ENCODE data around the gene ARL16. TPM values are rescaled to one million over a fixed set of nuclear protein-coding genes. Genes with fewer than 3 reads are reported as not detected.

Gene ARL16
- polyA plus RNA-seq, 1 experiment = 44.7 TPM

DNA sequence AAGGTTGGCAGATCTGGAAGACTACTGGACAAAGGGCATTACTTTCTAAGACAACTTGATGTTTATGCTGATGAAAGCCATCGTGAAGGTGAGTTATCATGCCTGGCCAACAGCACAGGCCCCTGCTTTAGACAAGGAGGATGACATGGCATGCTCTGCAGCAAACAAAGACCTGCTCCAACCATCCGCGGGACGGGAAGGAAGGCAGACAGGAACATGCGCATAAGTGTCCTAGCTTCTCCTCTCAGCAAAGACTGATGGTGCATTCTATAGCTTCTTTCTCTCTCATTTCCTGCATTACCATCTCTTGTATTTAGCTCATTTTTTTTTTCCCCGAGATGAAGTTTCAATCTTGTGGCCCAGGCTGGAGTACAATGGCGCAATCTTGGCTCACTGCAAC lies 52.1 kb downstream of the ARL16 start:
- TF ChIP-seq, protein P1, sequence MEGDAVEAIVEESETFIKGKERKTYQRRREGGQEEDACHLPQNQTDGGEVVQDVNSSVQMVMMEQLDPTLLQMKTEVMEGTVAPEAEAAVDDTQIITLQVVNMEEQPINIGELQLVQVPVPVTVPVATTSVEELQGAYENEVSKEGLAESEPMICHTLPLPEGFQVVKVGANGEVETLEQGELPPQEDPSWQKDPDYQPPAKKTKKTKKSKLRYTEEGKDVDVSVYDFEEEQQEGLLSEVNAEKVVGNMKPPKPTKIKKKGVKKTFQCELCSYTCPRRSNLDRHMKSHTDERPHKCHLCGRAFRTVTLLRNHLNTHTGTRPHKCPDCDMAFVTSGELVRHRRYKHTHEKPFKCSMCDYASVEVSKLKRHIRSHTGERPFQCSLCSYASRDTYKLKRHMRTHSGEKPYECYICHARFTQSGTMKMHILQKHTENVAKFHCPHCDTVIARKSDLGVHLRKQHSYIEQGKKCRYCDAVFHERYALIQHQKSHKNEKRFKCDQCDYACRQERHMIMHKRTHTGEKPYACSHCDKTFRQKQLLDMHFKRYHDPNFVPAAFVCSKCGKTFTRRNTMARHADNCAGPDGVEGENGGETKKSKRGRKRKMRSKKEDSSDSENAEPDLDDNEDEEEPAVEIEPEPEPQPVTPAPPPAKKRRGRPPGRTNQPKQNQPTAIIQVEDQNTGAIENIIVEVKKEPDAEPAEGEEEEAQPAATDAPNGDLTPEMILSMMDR (IDR thresholded peaks at IDR 0.05; ENCODE audit: low read depth, low read length) = no peak
- ChIA-PET CTCF (interaction anchor here (1.5 kb wide), 1 partner anchor 30 kb away, joined by 6 read pairs; no protein-coding TSS in a partner anchor), POLR2A (interaction anchor here (0.6 to 0.8 kb wide), 2 partner anchors 29 to 141 kb away, joined by 3 to 11 read pairs; no protein-coding TSS in a partner anchor)

More for the DNA sequence above, 52.1 kb downstream of the ARL16 start:
- no peaks in the 10 kb centered on the region for H3K9me3 ChIP-seq (ENCODE audit: control insufficient read depth, insufficient read depth, low read length)
- no peak overlapping the region for H3K27ac ChIP-seq (ENCODE audit: low read depth, low read length)
- H3K4me3 ChIP-seq (ENCODE audit: low read depth, low read length) = no peak overlapping the region
- H3K27me3 ChIP-seq (ENCODE audit: control insufficient read depth, insufficient read depth, low read length) = no peaks in the 10 kb centered on the region
- no peak for DNase-seq (ENCODE audit: low read depth, low spot score)

Small RNAs within 50 kb of the gene (small RNA-seq; reads per million reads assigned to genes)
- not detected for gene MIR6786 (ENCODE audit: insufficient read length, low read depth)

Other genes with a start within 250 kb of the ARL16 start
- 2,721 and 3,607 TPM in 2 replicates for gene ACTG1, start 171.0 kb downstream of the ARL16 start, polyA plus RNA-seq (2011; rRNA removed)
- gene FSCN2, start 155.4 kb downstream of the ARL16 start, polyA plus RNA-seq (2011; rRNA removed) = 0.26 and 0.41 TPM in 2 replicates
- 5.3 and 8.3 TPM in 2 replicates for gene FAAP100, start 131.4 kb downstream of the ARL16 start, polyA plus RNA-seq (2011; rRNA removed)
- gene NPLOC4, start 46.7 kb downstream of the ARL16 start, polyA plus RNA-seq (2011; rRNA removed) = 66.5 and 77.1 TPM in 2 replicates
- 0.92 and 0.98 TPM in 2 replicates for gene TSPAN10, start 46.6 kb downstream of the ARL16 start, polyA plus RNA-seq (2011; rRNA removed)
- gene PDE6G, start 27.3 kb downstream of the ARL16 start, polyA plus RNA-seq (2011; rRNA removed) = 0.51 and 1.0 TPM in 2 replicates
- 13.4 and 17.0 TPM in 2 replicates for gene OXLD1, start 17.2 kb downstream of the ARL16 start, polyA plus RNA-seq (2011; rRNA removed)
- 10.7 and 10.9 TPM in 2 replicates for gene CCDC137, start 17.1 kb downstream of the ARL16 start, polyA plus RNA-seq (2011; rRNA removed)
- 71.5 and 83.0 TPM in 2 replicates for gene HGS, start 214 bp upstream of the ARL16 start, polyA plus RNA-seq (2011; rRNA removed)
- gene MRPL12, start 19.6 kb upstream of the ARL16 start, polyA plus RNA-seq (2011; rRNA removed) = 52.1 and 69.2 TPM in 2 replicates
- 3.3 and 4.1 TPM in 2 replicates for gene SLC25A10, start 28.5 kb upstream of the ARL16 start, polyA plus RNA-seq (2011; rRNA removed)
- not detected in 2 replicates for gene GCGR, start 120.4 kb upstream of the ARL16 start, polyA plus RNA-seq (2011; rRNA removed)
- 63.2 and 88.2 TPM in 2 replicates for gene MCRIP1, start 149.5 kb upstream of the ARL16 start, polyA plus RNA-seq (2011; rRNA removed)
- not detected in 2 replicates for gene PPP1R27, start 151.3 kb upstream of the ARL16 start, polyA plus RNA-seq (2011; rRNA removed)
- gene P4HB, start 176.7 kb upstream of the ARL16 start, polyA plus RNA-seq (2011; rRNA removed) = 158 and 342 TPM in 2 replicates
- 62.2 and 78.6 TPM in 2 replicates for gene ARHGDIA, start 187.5 kb upstream of the ARL16 start, polyA plus RNA-seq (2011; rRNA removed)
- 57.7 and 57.8 TPM in 2 replicates for gene ALYREF, start 207.8 kb upstream of the ARL16 start, polyA plus RNA-seq (2011; rRNA removed)
- gene ANAPC11, start 207.9 kb upstream of the ARL16 start, polyA plus RNA-seq (2011; rRNA removed) = 213 and 233 TPM in 2 replicates
- 0.20 and 0.30 TPM in 2 replicates for gene NPB, start 218.4 kb upstream of the ARL16 start, polyA plus RNA-seq (2011; rRNA removed)
- gene PCYT2, start 227.6 kb upstream of the ARL16 start, polyA plus RNA-seq (2011; rRNA removed) = 25.2 and 31.8 TPM in 2 replicates
- 4.3 and 6.0 TPM in 2 replicates for gene SIRT7, start 234.4 kb upstream of the ARL16 start, polyA plus RNA-seq (2011; rRNA removed)
- gene MAFG, start 243.9 kb upstream of the ARL16 start, polyA plus RNA-seq (2011; rRNA removed) = 17.6 and 17.7 TPM in 2 replicates

Data from AG04450 (cell line).